K562 (cell line): ENCODE results near the gene ADGRB3. TPM values are rescaled to one million over a fixed set of nuclear protein-coding genes. Genes with fewer than 3 reads are reported as not detected.
A peak's percentile ranks its signal among the peaks of the same experiment; 100 is the strongest.

Experiments
- ATF2 ChIP-seq: sonication (generic); formaldehyde crosslinking; IDR thresholded peaks from 2 replicates; pipeline ENCODE4 v1.8.1; 2022; ENCODE audit warnings: missing genetic modification reagents
- CCAR2 ChIP-seq: fragments of 200-400 bp; formaldehyde crosslinking; IDR thresholded peaks from 2 replicates; pipeline ENCODE4 v1.6.1; 2017; ENCODE audit warnings: mild to moderate bottlenecking, low read depth, low read length
- ELF4 ChIP-seq: fragments of 450-650 bp; formaldehyde crosslinking; IDR thresholded peaks from 2 replicates; pipeline ENCODE4 v1.4.0; 2022; ENCODE audit warnings: missing genetic modification characterization
- FOXJ2 ChIP-seq: fragments of 200-800 bp; sonication (Bioruptor generic); IDR thresholded peaks from 2 replicates; pipeline ENCODE4 v1.6.1; 2016; ENCODE audit warnings: missing genetic modification characterization, missing compliant biosample characterization
- FOXO4 ChIP-seq: fragments of 450-650 bp; formaldehyde crosslinking; IDR thresholded peaks from 2 replicates; pipeline ENCODE4 v1.4.0; 2020; ENCODE audit warnings: mild to moderate bottlenecking, moderate library complexity
- GATA2 ChIP-seq: sonication (generic); formaldehyde crosslinking; IDR thresholded peaks from 2 replicates; pipeline ENCODE4 v1.4.0; 2020; ENCODE audit warnings: mild to moderate bottlenecking, missing genetic modification reagents
- HMG20A ChIP-seq: fragments of 450-650 bp; formaldehyde crosslinking; conservative IDR thresholded peaks from 2 replicates; pipeline ENCODE4 v1.4.0; 2020; ENCODE audit warnings: mild to moderate bottlenecking, mixed read lengths
- IRF2 ChIP-seq: sonication (generic); formaldehyde crosslinking; IDR thresholded peaks from 2 replicates; pipeline ENCODE4 v1.8.1; 2022; ENCODE audit warnings: mild to moderate bottlenecking, missing genetic modification reagents
- JUN ChIP-seq, 2 experiments: sonication (generic) in 1 of 2; formaldehyde crosslinking in 1 of 2; IDR thresholded peaks; 2 replicates each; pipeline versions ENCODE4 v1.6.1 to v1.8.0; 2012 to 2022; ENCODE audit warnings: borderline replicate concordance in 2 of 2, mild to moderate bottlenecking in 2 of 2, improper control_type of control experiment in 1 of 2, low read depth in 1 of 2, low read length in 1 of 2, missing genetic modification reagents in 1 of 2
- KLF16 ChIP-seq: IDR thresholded peaks from 2 replicates; pipeline ENCODE4 v1.6.1; 2016; ENCODE audit warnings: antibody characterized with exemption
- NFE2 ChIP-seq: IDR thresholded peaks from 2 replicates; pipeline ENCODE4 v1.6.1; 2014; ENCODE audit warnings: antibody characterized with exemption, low read depth
- NFRKB ChIP-seq: fragments of 450-650 bp; IDR thresholded peaks from 2 replicates; pipeline ENCODE4 v1.6.1; 2016; ENCODE audit warnings: low read depth
- PHB2 ChIP-seq: fragments of 450-650 bp; IDR thresholded peaks from 2 replicates; pipeline ENCODE4 v1.6.1; 2017; ENCODE audit warnings: low read depth
- POLR2AphosphoS5 ChIP-seq: IDR thresholded peaks from 2 replicates; pipeline ENCODE4 v1.6.1; 2011; ENCODE audit warnings: mild to moderate bottlenecking, low read depth, low read length, moderate library complexity; ENCODE audit not compliant: control insufficient read depth, insufficient read depth
- RUNX1 ChIP-seq: sonication (generic); IDR thresholded peaks from 2 replicates; pipeline ENCODE4 v1.6.1; 2016; ENCODE audit warnings: antibody characterized with exemption, low read depth
- ZNF639 ChIP-seq, 2 experiments: fragments of 200-800 bp in 1 of 2; sonication (Bioruptor generic) in 1 of 2; sonication (generic) in 1 of 2; formaldehyde crosslinking in 1 of 2; IDR thresholded peaks in 1 of 2; conservative IDR thresholded peaks in 1 of 2; 2 replicates each; pipeline versions ENCODE4 v1.5.0 to v1.6.1; 2016 to 2020; ENCODE audit warnings: missing compliant biosample characterization in 1 of 2, missing genetic modification characterization in 1 of 2, missing genetic modification reagents in 1 of 2
- ZNF785 ChIP-seq: fragments of 250-450 bp; sonication (Bioruptor Pico); IDR thresholded peaks from 2 replicates; pipeline ENCODE4 v1.4.0; 2020; ENCODE audit warnings: mild to moderate bottlenecking
- ZZZ3 ChIP-seq: fragments of 450-650 bp; IDR thresholded peaks from 2 replicates; pipeline ENCODE4 v1.6.1; 2016; ENCODE audit warnings: antibody characterized with exemption, mild to moderate bottlenecking, moderate library complexity
- polyA plus RNA-seq, 8 experiments: library from polyadenylated mRNA; depleted of rRNA in 4 of 8; stranded (reverse) in 5 of 8; unstranded in 3 of 8; fragments of >200 nt; fragmentation: Nextera tagmentation in 2 of 8; fragmentation: Illumina TruSeq in 1 of 8; extraction: Ambion mirVana in 2 of 8; extraction: Trizol in 1 of 8; gene quantifications; 2 replicates each; pipeline versions ENCODE4 v1.2.1 to v1.2.3, GENCODE V29; 2011 to 2014; ENCODE audit warnings: inconsistent platforms in 1 of 8, missing spikeins in 1 of 8
- total RNA-seq, 7 experiments: library from RNA; depleted of rRNA in 6 of 7; stranded (reverse); fragments of >200 nt in 6 of 7; fragmentation: Illumina TruSeq in 2 of 7; extraction: Trizol in 2 of 7; gene quantifications; 2 replicates each; pipeline versions ENCODE4 v1.2.1 to v1.2.3, GENCODE V29; 2011 to 2021; ENCODE audit warnings: low replicate concordance in 1 of 7
- TF ChIP-seq, protein P1 (sequence below), 3 experiments: fragments of 200-800 bp in 1 of 3; fragments of 250-450 bp in 1 of 3; fragments of 450-650 bp in 1 of 3; sonication (Bioruptor Pico) in 1 of 3; sonication (Bioruptor generic) in 1 of 3; formaldehyde crosslinking in 1 of 3; IDR thresholded peaks; 2 replicates each; pipeline versions ENCODE4 v1.6.1 to v1.8.0; 2016 to 2022; ENCODE audit warnings: mild to moderate bottlenecking in 2 of 3, missing genetic modification characterization in 2 of 3, missing compliant biosample characterization in 1 of 3, moderate library complexity in 1 of 3

The ADGRB3 gene
- total and polyA plus RNA-seq, 9 of the 15 experiments (the other 6 are each of a cell fraction or from before 2014, with no cell fraction given) = 0.90 to 7.8 (median 2.4) TPM

- TF ChIP-seq ATF2 (CRISPR knock-in tag) = no peak
- peak; percentile 65 for TF ChIP-seq NFRKB
- no peak for TF ChIP-seq HMG20A (CRISPR knock-in tag)
- TF ChIP-seq JUN (IDR thresholded peaks at IDR 0.05; ENCODE audit: borderline replicate concordance, low read depth, low read length) = 0 out of 2 replicates have a peak, but pooled peaks have one; percentile 33
- TF ChIP-seq JUN (CRISPR knock-in tag; IDR thresholded peaks at IDR 0.05; ENCODE audit: borderline replicate concordance) = no peak
- TF ChIP-seq FOXJ2 (tag) = no peak
- TF ChIP-seq, protein P1, sequence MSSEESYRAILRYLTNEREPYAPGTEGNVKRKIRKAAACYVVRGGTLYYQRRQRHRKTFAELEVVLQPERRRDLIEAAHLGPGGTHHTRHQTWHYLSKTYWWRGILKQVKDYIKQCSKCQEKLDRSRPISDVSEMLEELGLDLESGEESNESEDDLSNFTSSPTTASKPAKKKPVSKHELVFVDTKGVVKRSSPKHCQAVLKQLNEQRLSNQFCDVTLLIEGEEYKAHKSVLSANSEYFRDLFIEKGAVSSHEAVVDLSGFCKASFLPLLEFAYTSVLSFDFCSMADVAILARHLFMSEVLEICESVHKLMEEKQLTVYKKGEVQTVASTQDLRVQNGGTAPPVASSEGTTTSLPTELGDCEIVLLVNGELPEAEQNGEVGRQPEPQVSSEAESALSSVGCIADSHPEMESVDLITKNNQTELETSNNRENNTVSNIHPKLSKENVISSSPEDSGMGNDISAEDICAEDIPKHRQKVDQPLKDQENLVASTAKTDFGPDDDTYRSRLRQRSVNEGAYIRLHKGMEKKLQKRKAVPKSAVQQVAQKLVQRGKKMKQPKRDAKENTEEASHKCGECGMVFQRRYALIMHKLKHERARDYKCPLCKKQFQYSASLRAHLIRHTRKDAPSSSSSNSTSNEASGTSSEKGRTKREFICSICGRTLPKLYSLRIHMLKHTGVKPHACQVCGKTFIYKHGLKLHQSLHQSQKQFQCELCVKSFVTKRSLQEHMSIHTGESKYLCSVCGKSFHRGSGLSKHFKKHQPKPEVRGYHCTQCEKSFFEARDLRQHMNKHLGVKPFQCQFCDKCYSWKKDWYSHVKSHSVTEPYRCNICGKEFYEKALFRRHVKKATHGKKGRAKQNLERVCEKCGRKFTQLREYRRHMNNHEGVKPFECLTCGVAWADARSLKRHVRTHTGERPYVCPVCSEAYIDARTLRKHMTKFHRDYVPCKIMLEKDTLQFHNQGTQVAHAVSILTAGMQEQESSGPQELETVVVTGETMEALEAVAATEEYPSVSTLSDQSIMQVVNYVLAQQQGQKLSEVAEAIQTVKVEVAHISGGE (CRISPR knock-in tag; IDR thresholded peaks at IDR 0.05) = 0 out of 6 replicates have a peak, but pooled peaks of 1 of the 3 experiments have one; percentile 30
- TF ChIP-seq RUNX1 = no peak
- no peak for TF ChIP-seq PHB2
- no peak for TF ChIP-seq ZNF785 (CRISPR knock-in tag)
- TF ChIP-seq ZNF639 (CRISPR knock-in tag; conservative IDR thresholded peaks at IDR 0.05 in 1 of 2, IDR thresholded peaks at IDR 0.05 in 1 of 2) = no peak
- no peak for TF ChIP-seq GATA2 (CRISPR knock-in tag)
- no peak for TF ChIP-seq CCAR2
- no peak for TF ChIP-seq ELF4 (CRISPR knock-in tag)
- no peak for TF ChIP-seq ZZZ3
- peak; percentile 18; the same call in 1 of the 2 replicates for TF ChIP-seq KLF16
- TF ChIP-seq IRF2 (CRISPR knock-in tag) = no peak
- no peak for TF ChIP-seq FOXO4 (CRISPR knock-in tag)
- peak; percentile 75 for TF ChIP-seq NFE2
- no peak for TF ChIP-seq POLR2AphosphoS5
Measured at GRCh38 chr6:68967549-68968300, 332.6 kb downstream of the ADGRB3 start (continued).
